ENCODE results near the gene MYO18A.

The MYO18A gene

GRCh38 chr17:29167393-29168078 is 12.7 kb downstream of the MYO18A start:
- no peaks in the 10 kb centered on the region for H3K9me3 ChIP-seq (ENCODE audit: control insufficient read depth, low read length)
- no peak overlapping the region for H3K4me3 ChIP-seq (ENCODE audit: insufficient read depth, low read depth, low read length, poor library complexity, severe bottlenecking)

GRCh38 chr17:29166507-29166887 is 13.7 kb downstream of the MYO18A start:
- Histone ChIP-seq H3K4me3 (ENCODE audit: insufficient read depth, low read depth, low read length, poor library complexity, severe bottlenecking) (no peak overlapping the region), H3K36me3 (ENCODE audit: control insufficient read depth, insufficient read depth, low read length) (peaks cover 5% of the 10 kb centered on the region), H3K4me1 (ENCODE audit: control insufficient read depth, insufficient read depth, low read length, poor library complexity, severe bottlenecking) (no peaks in the 10 kb centered on the region), H3K9me3 (ENCODE audit: control insufficient read depth, low read length) (no peaks in the 10 kb centered on the region), H3K27ac (ENCODE audit: insufficient read depth, low read length, poor library complexity, severe bottlenecking) (no peak overlapping the region), H3K27me3 (replicated peaks; ENCODE audit: control insufficient read depth, insufficient read depth, low read length, poor library complexity, severe bottlenecking) (no peaks in the 10 kb centered on the region)
- DNase-seq, result no peak

More at GRCh38 chr17:29167393-29168078, 12.7 kb downstream of the MYO18A start:
- no peak for DNase-seq
- Histone ChIP-seq H3K27ac (ENCODE audit: insufficient read depth, low read length, poor library complexity, severe bottlenecking) (no peak overlapping the region), H3K4me1 (ENCODE audit: control insufficient read depth, insufficient read depth, low read length, poor library complexity, severe bottlenecking) (no peaks in the 10 kb centered on the region), H3K36me3 (ENCODE audit: control insufficient read depth, insufficient read depth, low read length) (peaks cover 5% of the 10 kb centered on the region), H3K27me3 (replicated peaks; ENCODE audit: control insufficient read depth, insufficient read depth, low read length, poor library complexity, severe bottlenecking) (no peaks in the 10 kb centered on the region)

GRCh38 chr17:29165800-29166506 is 14.2 kb downstream of the MYO18A start:
- no peak for DNase-seq
- H3K4me3 ChIP-seq (ENCODE audit: insufficient read depth, low read depth, low read length, poor library complexity, severe bottlenecking), result no peak overlapping the region
- peaks cover 5% of the 10 kb centered on the region for H3K36me3 ChIP-seq (ENCODE audit: control insufficient read depth, insufficient read depth, low read length)
- no peak overlapping the region for H3K27ac ChIP-seq (ENCODE audit: insufficient read depth, low read length, poor library complexity, severe bottlenecking)
- H3K27me3 ChIP-seq (replicated peaks; ENCODE audit: control insufficient read depth, insufficient read depth, low read length, poor library complexity, severe bottlenecking), result no peaks in the 10 kb centered on the region
- H3K4me1 ChIP-seq (ENCODE audit: control insufficient read depth, insufficient read depth, low read length, poor library complexity, severe bottlenecking), result no peaks in the 10 kb centered on the region
- H3K9me3 ChIP-seq (ENCODE audit: control insufficient read depth, low read length), result no peaks in the 10 kb centered on the region

GRCh38 chr17:29165261-29165660 is 14.9 kb downstream of the MYO18A start:
- Histone ChIP-seq H3K4me3 (ENCODE audit: insufficient read depth, low read depth, low read length, poor library complexity, severe bottlenecking) (no peak overlapping the region), H3K36me3 (ENCODE audit: control insufficient read depth, insufficient read depth, low read length) (peaks cover 5% of the 10 kb centered on the region), H3K4me1 (ENCODE audit: control insufficient read depth, insufficient read depth, low read length, poor library complexity, severe bottlenecking) (no peaks in the 10 kb centered on the region), H3K9me3 (ENCODE audit: control insufficient read depth, low read length) (no peaks in the 10 kb centered on the region), H3K27ac (ENCODE audit: insufficient read depth, low read length, poor library complexity, severe bottlenecking) (no peak overlapping the region), H3K27me3 (replicated peaks; ENCODE audit: control insufficient read depth, insufficient read depth, low read length, poor library complexity, severe bottlenecking) (no peaks in the 10 kb centered on the region)
- no peak for DNase-seq

GRCh38 chr17:29163563-29163962 is 16.6 kb downstream of the MYO18A start:
- H3K27ac ChIP-seq (ENCODE audit: insufficient read depth, low read length, poor library complexity, severe bottlenecking), result no peak overlapping the region
- no peak for DNase-seq
- H3K36me3 ChIP-seq (ENCODE audit: control insufficient read depth, insufficient read depth, low read length), result peaks cover 5% of the 10 kb centered on the region
- peaks cover 5% of the 10 kb centered on the region for H3K4me1 ChIP-seq (ENCODE audit: control insufficient read depth, insufficient read depth, low read length, poor library complexity, severe bottlenecking)
- no peaks in the 10 kb centered on the region for H3K9me3 ChIP-seq (ENCODE audit: control insufficient read depth, low read length)
- H3K27me3 ChIP-seq (replicated peaks; ENCODE audit: control insufficient read depth, insufficient read depth, low read length, poor library complexity, severe bottlenecking), result no peaks in the 10 kb centered on the region
- H3K4me3 ChIP-seq (ENCODE audit: insufficient read depth, low read depth, low read length, poor library complexity, severe bottlenecking), result no peak overlapping the region

- H3K36me3 ChIP-seq (ENCODE audit: control insufficient read depth, insufficient read depth, low read length), result peaks cover 5% of the 10 kb centered on the region
- H3K27ac ChIP-seq (ENCODE audit: insufficient read depth, low read length, poor library complexity, severe bottlenecking), result no peak overlapping the region
- H3K27me3 ChIP-seq (replicated peaks; ENCODE audit: control insufficient read depth, insufficient read depth, low read length, poor library complexity, severe bottlenecking), result no peaks in the 10 kb centered on the region
- no peaks in the 10 kb centered on the region for H3K9me3 ChIP-seq (ENCODE audit: control insufficient read depth, low read length)
- peaks cover 8% of the 10 kb centered on the region for H3K4me1 ChIP-seq (ENCODE audit: control insufficient read depth, insufficient read depth, low read length, poor library complexity, severe bottlenecking)
- no peak overlapping the region for H3K4me3 ChIP-seq (ENCODE audit: insufficient read depth, low read depth, low read length, poor library complexity, severe bottlenecking)
- DNase-seq, result no peak
Observed at GRCh38 chr17:29162909-29163341, 17.3 kb downstream of the MYO18A start.

- DNase-seq, result no peak
- no peaks in the 10 kb centered on the region for H3K27me3 ChIP-seq (replicated peaks; ENCODE audit: control insufficient read depth, insufficient read depth, low read length, poor library complexity, severe bottlenecking)
- H3K27ac ChIP-seq (ENCODE audit: insufficient read depth, low read length, poor library complexity, severe bottlenecking), result no peak overlapping the region
- no peaks in the 10 kb centered on the region for H3K9me3 ChIP-seq (ENCODE audit: control insufficient read depth, low read length)
- peaks cover 5% of the 10 kb centered on the region for H3K36me3 ChIP-seq (ENCODE audit: control insufficient read depth, insufficient read depth, low read length)
- peaks cover 8% of the 10 kb centered on the region for H3K4me1 ChIP-seq (ENCODE audit: control insufficient read depth, insufficient read depth, low read length, poor library complexity, severe bottlenecking)
- no peak overlapping the region for H3K4me3 ChIP-seq (ENCODE audit: insufficient read depth, low read depth, low read length, poor library complexity, severe bottlenecking)
Observed at GRCh38 chr17:29162082-29162908, 17.9 kb downstream of the MYO18A start.

- no peak overlapping the region for H3K4me3 ChIP-seq (ENCODE audit: insufficient read depth, low read depth, low read length, poor library complexity, severe bottlenecking)
- H3K27me3 ChIP-seq (replicated peaks; ENCODE audit: control insufficient read depth, insufficient read depth, low read length, poor library complexity, severe bottlenecking), result no peaks in the 10 kb centered on the region
- H3K27ac ChIP-seq (ENCODE audit: insufficient read depth, low read length, poor library complexity, severe bottlenecking), result no peak overlapping the region
- H3K9me3 ChIP-seq (ENCODE audit: control insufficient read depth, low read length), result no peaks in the 10 kb centered on the region
- H3K36me3 ChIP-seq (ENCODE audit: control insufficient read depth, insufficient read depth, low read length), result no peaks in the 10 kb centered on the region
- H3K4me1 ChIP-seq (ENCODE audit: control insufficient read depth, insufficient read depth, low read length, poor library complexity, severe bottlenecking), result peaks cover 14% of the 10 kb centered on the region
- no peak for DNase-seq
Observed at GRCh38 chr17:29160253-29160652, 19.9 kb downstream of the MYO18A start.

- no peak overlapping the region for H3K27ac ChIP-seq (ENCODE audit: insufficient read depth, low read length, poor library complexity, severe bottlenecking)
- no peaks in the 10 kb centered on the region for H3K36me3 ChIP-seq (ENCODE audit: control insufficient read depth, insufficient read depth, low read length)
- no peak for DNase-seq
- no peak overlapping the region for H3K4me3 ChIP-seq (ENCODE audit: insufficient read depth, low read depth, low read length, poor library complexity, severe bottlenecking)
- H3K4me1 ChIP-seq (ENCODE audit: control insufficient read depth, insufficient read depth, low read length, poor library complexity, severe bottlenecking), result peaks cover 23% of the 10 kb centered on the region
- no peaks in the 10 kb centered on the region for H3K9me3 ChIP-seq (ENCODE audit: control insufficient read depth, low read length)
- no peaks in the 10 kb centered on the region for H3K27me3 ChIP-seq (replicated peaks; ENCODE audit: control insufficient read depth, insufficient read depth, low read length, poor library complexity, severe bottlenecking)
Observed at GRCh38 chr17:29159306-29159860, 20.8 kb downstream of the MYO18A start.
